H9 (cell line): ENCODE data around the gene MIAT. TPM values are rescaled to one million over a fixed set of nuclear protein-coding genes. Genes with fewer than 3 reads are reported as not detected.

Experiments
- DNase-seq: peaks from one replicate; pipeline ENCODE4 v3.0.0-alpha.2; 2017
- H2AFZ ChIP-seq: one replicate; pipeline ENCODE4 v1.6.1; 2013; ENCODE audit warnings: mild to moderate bottlenecking, low read length, control low read depth, moderate library complexity
- H2AK5ac ChIP-seq: 2 replicates; pipeline ENCODE4 v1.6.1; 2013; ENCODE audit warnings: low read length, control low read depth, mixed read lengths; ENCODE audit not compliant: insufficient read length
- H2BK120ac ChIP-seq: one replicate; pipeline ENCODE4 v1.6.1; 2013; ENCODE audit warnings: low read depth, mild to moderate bottlenecking, low read length, control low read depth, inconsistent platforms; ENCODE audit not compliant: poor library complexity, severe bottlenecking
- H2BK12ac ChIP-seq: 2 replicates; pipeline ENCODE4 v1.6.1; 2013; ENCODE audit warnings: low read length, control low read depth, mixed read lengths, low read depth; ENCODE audit not compliant: insufficient read length
- H2BK15ac ChIP-seq: 2 replicates; pipeline ENCODE4 v1.6.1; 2013; ENCODE audit warnings: low read depth, low read length, control low read depth
- H2BK20ac ChIP-seq: one replicate; pipeline ENCODE4 v1.6.1; 2013; ENCODE audit warnings: low read depth, mild to moderate bottlenecking, low read length, control low read depth, inconsistent platforms; ENCODE audit not compliant: poor library complexity, severe bottlenecking
- H2BK5ac ChIP-seq: 2 replicates; pipeline ENCODE4 v1.6.1; 2013; ENCODE audit warnings: low read length, control low read depth, mixed read lengths; ENCODE audit not compliant: insufficient read length
- H3K14ac ChIP-seq: 2 replicates; pipeline ENCODE4 v1.6.1; 2013; ENCODE audit warnings: low read length, control low read depth; ENCODE audit not compliant: insufficient read depth
- H3K18ac ChIP-seq: 2 replicates; pipeline ENCODE4 v1.6.1; 2013; ENCODE audit warnings: low read depth, mild to moderate bottlenecking, mixed read lengths, low read length, control low read depth; ENCODE audit not compliant: insufficient read length
- H3K23ac ChIP-seq: 2 replicates; pipeline ENCODE4 v1.6.1; 2013; ENCODE audit warnings: low read length, control low read depth, mixed read lengths, low read depth; ENCODE audit not compliant: insufficient read length
- H3K23me2 ChIP-seq: 2 replicates; pipeline ENCODE4 v1.6.1; 2013; ENCODE audit warnings: low read depth, mild to moderate bottlenecking, mixed read lengths, low read length, control low read depth; ENCODE audit not compliant: insufficient read length, poor library complexity, severe bottlenecking
- H3K27ac ChIP-seq: 2 replicates; pipeline ENCODE4 v1.5.1; 2013; ENCODE audit warnings: low read length, control low read depth, mixed read lengths, low read depth; ENCODE audit not compliant: insufficient read length
- H3K27me3 ChIP-seq: 2 replicates; pipeline ENCODE4 v1.6.1; 2013; ENCODE audit warnings: low read length, control low read depth, inconsistent platforms; ENCODE audit not compliant: insufficient read depth
- H3K4ac ChIP-seq: 2 replicates; pipeline ENCODE4 v1.6.1; 2013; ENCODE audit warnings: low read depth, mild to moderate bottlenecking, control low read depth, inconsistent platforms, low read length, moderate library complexity
- H3K4me1 ChIP-seq: 2 replicates; pipeline ENCODE4 v1.6.1; 2013; ENCODE audit warnings: low read length, control low read depth, inconsistent platforms; ENCODE audit not compliant: insufficient read depth
- H3K4me2 ChIP-seq: 2 replicates; pipeline ENCODE4 v1.6.1; 2013; ENCODE audit warnings: low read length, control low read depth, mixed read lengths; ENCODE audit not compliant: insufficient read length, insufficient read depth
- H3K56ac ChIP-seq: 2 replicates; pipeline ENCODE4 v1.6.1; 2013; ENCODE audit warnings: low read depth, mild to moderate bottlenecking, mixed read lengths, low read length, control low read depth; ENCODE audit not compliant: insufficient read length
- H3K79me1 ChIP-seq: 2 replicates; pipeline ENCODE4 v1.6.1; 2013; ENCODE audit warnings: low read depth, mild to moderate bottlenecking, moderate library complexity, low read length, control low read depth, inconsistent platforms; ENCODE audit not compliant: insufficient read depth, poor library complexity, severe bottlenecking
- H3K79me2 ChIP-seq: 2 replicates; pipeline ENCODE4 v1.6.1; 2013; ENCODE audit warnings: low read length, control low read depth, inconsistent platforms; ENCODE audit not compliant: insufficient read depth
- H3K9ac ChIP-seq: 2 replicates; pipeline ENCODE4 v1.6.1; 2013; ENCODE audit warnings: low read length, control low read depth, mixed read lengths; ENCODE audit not compliant: insufficient read length; ENCODE audit errors: extremely low read depth
- H3K9me3 ChIP-seq: one replicate; pipeline ENCODE4 v1.6.1; 2013; ENCODE audit warnings: low read depth, low read length, inconsistent platforms; ENCODE audit not compliant: control insufficient read depth
- H3T11ph ChIP-seq: one replicate; pipeline ENCODE4 v1.6.1; 2013; ENCODE audit warnings: mild to moderate bottlenecking, low read length, control low read depth, inconsistent platforms
- H4K20me1 ChIP-seq: one replicate; pipeline ENCODE4 v1.6.1; 2013; ENCODE audit not compliant: control insufficient read depth, insufficient read length, insufficient read depth
- H4K5ac ChIP-seq: 2 replicates; pipeline ENCODE4 v1.6.1; 2013; ENCODE audit warnings: low read depth, mild to moderate bottlenecking, mixed read lengths, low read length, control low read depth; ENCODE audit not compliant: insufficient read length
- H4K8ac ChIP-seq: replicated peaks from 2 replicates; pipeline ENCODE4 v1.6.1; 2013; ENCODE audit warnings: low read length, control low read depth, mixed read lengths, low read depth; ENCODE audit not compliant: insufficient read length
- H4K91ac ChIP-seq: 2 replicates; pipeline ENCODE4 v1.6.1; 2013; ENCODE audit warnings: low read depth, mild to moderate bottlenecking, moderate library complexity, mixed read lengths, low read length, control low read depth; ENCODE audit not compliant: insufficient read length
- H3K27ac Mint-ChIP-seq, 3 experiments: 2 replicates in 2 of 3; 3 replicates in 1 of 3; pipeline ENCODE4 v1.8.0; 2020 to 2021; ENCODE audit warnings: mixed read lengths in 3 of 3, mild to moderate bottlenecking in 1 of 3, moderate library complexity in 1 of 3
- H3K27me3 Mint-ChIP-seq: 2 replicates; pipeline ENCODE4 v1.8.0; 2021; ENCODE audit warnings: low read depth, mild to moderate bottlenecking, moderate library complexity, mixed read lengths
- H3K36me3 Mint-ChIP-seq, 3 experiments: 2 replicates in 2 of 3; 3 replicates in 1 of 3; pipeline ENCODE4 v1.8.0; 2020 to 2021; ENCODE audit warnings: low read depth in 3 of 3, mixed read lengths in 3 of 3; ENCODE audit not compliant: insufficient read depth in 1 of 3
- H3K4me1 Mint-ChIP-seq, 2 experiments: 2 replicates each; pipeline ENCODE4 v1.8.0; 2020; ENCODE audit warnings: mixed read lengths in 2 of 2
- H3K4me3 Mint-ChIP-seq, 2 experiments: 2 replicates in 1 of 2; 3 replicates in 1 of 2; pipeline ENCODE4 v1.8.0; 2020 to 2021; ENCODE audit warnings: mild to moderate bottlenecking in 2 of 2, mixed read lengths in 2 of 2, moderate library complexity in 1 of 2
- H3K9me3 Mint-ChIP-seq, 2 experiments: 2 replicates in 1 of 2; 3 replicates in 1 of 2; pipeline ENCODE4 v1.8.0; 2020; ENCODE audit warnings: mild to moderate bottlenecking in 2 of 2, mixed read lengths in 2 of 2, moderate library complexity in 1 of 2
- WGBS: extraction: QIAGEN DNeasy Blood & Tissue Kit; methylation state at CpG from one replicate; pipeline ENCODE4 v1.1.7; 2013; ENCODE audit warnings: missing lambda C conversion rate, low lambda C conversion rate, mixed read lengths; ENCODE audit not compliant: insufficient read length; ENCODE audit errors: extremely low coverage; 5-methylcytosine and 5-hydroxymethylcytosine counted together
- total RNA-seq: library from RNA; stranded (reverse); gene quantifications from 2 replicates; pipeline ENCODE4 v1.2.1, GENCODE V29; 2021
- TF ChIP-seq, protein P1 (sequence below): fragments of 200-600 bp; sonication (generic); conservative IDR thresholded peaks from 3 replicates; pipeline ENCODE4 v1.8.0; 2021; ENCODE audit warnings: antibody characterized with exemption, mild to moderate bottlenecking

The MIAT gene
- total RNA-seq, 1 experiment from 2014 or later = 85.6 TPM

DNA sequence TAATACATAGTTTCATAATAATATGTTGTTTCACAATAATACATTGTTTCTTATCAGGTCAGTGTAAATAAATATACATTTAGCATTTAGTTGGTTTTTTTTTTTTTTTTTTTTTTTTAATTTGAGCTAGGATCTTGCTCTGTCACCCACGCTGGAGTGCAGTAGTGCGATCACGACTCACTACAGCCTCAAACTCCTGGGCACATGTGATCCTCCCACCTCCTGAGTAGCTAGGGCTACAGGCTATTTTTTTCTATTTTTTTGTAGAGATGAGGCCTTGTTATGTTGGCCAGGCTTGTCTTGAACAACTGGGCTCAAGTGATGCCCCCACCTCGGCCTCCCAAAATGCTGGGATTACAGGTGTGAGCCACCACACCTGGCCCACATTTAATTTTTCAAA lies 43.5 kb downstream of the MIAT start:
- no peak overlapping the region for H3T11ph ChIP-seq
- no peaks in the 10 kb centered on the region for H3K23me2 ChIP-seq
- H3K4me2 ChIP-seq = no peak overlapping the region
- H3K27ac ChIP-seq = no peak overlapping the region
- no peaks in the 10 kb centered on the region for H3K79me1 ChIP-seq
- no peaks in the 10 kb centered on the region for H3K4me1 ChIP-seq
- no peak overlapping the region for H3K56ac ChIP-seq
- H4K20me1 ChIP-seq = no peaks in the 10 kb centered on the region
- Mint-ChIP-seq H3K9me3 (peaks cover 19% of the 10 kb centered on the region in 2 experiments), H3K27ac (no peak overlapping the region), H3K36me3 (peaks cover 23 to 29% (median 25%) of the 10 kb centered on the region in 3 experiments), H3K27me3 (no peaks in the 10 kb centered on the region), H3K4me3 (no peak overlapping the region), H3K4me1 (peaks cover 9 to 16% of the 10 kb centered on the region in 2 experiments)
- no peak overlapping the region for H3K18ac ChIP-seq
- H4K8ac ChIP-seq = no peak overlapping the region
- no CpG with 5 or more reads among the region's 4 CpGs for WGBS
- no peak overlapping the region for H3K14ac ChIP-seq
- no peak overlapping the region for H2BK15ac ChIP-seq
- H4K91ac ChIP-seq = no peak overlapping the region
- no peaks in the 10 kb centered on the region for H3K79me2 ChIP-seq
- H3K23ac ChIP-seq = no peak overlapping the region
- no peak overlapping the region for H4K5ac ChIP-seq
- no peak overlapping the region for H3K4ac ChIP-seq
- TF ChIP-seq, protein P1, sequence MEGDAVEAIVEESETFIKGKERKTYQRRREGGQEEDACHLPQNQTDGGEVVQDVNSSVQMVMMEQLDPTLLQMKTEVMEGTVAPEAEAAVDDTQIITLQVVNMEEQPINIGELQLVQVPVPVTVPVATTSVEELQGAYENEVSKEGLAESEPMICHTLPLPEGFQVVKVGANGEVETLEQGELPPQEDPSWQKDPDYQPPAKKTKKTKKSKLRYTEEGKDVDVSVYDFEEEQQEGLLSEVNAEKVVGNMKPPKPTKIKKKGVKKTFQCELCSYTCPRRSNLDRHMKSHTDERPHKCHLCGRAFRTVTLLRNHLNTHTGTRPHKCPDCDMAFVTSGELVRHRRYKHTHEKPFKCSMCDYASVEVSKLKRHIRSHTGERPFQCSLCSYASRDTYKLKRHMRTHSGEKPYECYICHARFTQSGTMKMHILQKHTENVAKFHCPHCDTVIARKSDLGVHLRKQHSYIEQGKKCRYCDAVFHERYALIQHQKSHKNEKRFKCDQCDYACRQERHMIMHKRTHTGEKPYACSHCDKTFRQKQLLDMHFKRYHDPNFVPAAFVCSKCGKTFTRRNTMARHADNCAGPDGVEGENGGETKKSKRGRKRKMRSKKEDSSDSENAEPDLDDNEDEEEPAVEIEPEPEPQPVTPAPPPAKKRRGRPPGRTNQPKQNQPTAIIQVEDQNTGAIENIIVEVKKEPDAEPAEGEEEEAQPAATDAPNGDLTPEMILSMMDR = no peak
- H2BK120ac ChIP-seq = no peak overlapping the region
- no peak overlapping the region for H3K9ac ChIP-seq
- no peak for DNase-seq
- H3K27me3 ChIP-seq = no peaks in the 10 kb centered on the region
- H2AK5ac ChIP-seq = no peak overlapping the region
- H2AFZ ChIP-seq = no peak overlapping the region
- H2BK20ac ChIP-seq = no peak overlapping the region
- no peaks in the 10 kb centered on the region for H3K9me3 ChIP-seq
- H2BK5ac ChIP-seq = no peak overlapping the region
- H2BK12ac ChIP-seq = no peak overlapping the region
